Gastrocnemius medialis (tissue), 4 donors: ENCODE results near the gene BEAN1.

Source experiments
- CTCF ChIP-seq, 5 experiments: fragments of 450-650 bp in 3 of 5; fragments of 200-600 bp in 2 of 5; sonication (generic) in 2 of 5; IDR thresholded peaks in 4 of 5; conservative IDR thresholded peaks in 1 of 5; 1 replicate in 4 of 5; 2 replicates in 1 of 5; pipeline ENCODE4 v1.5.1; 2016 to 2019; ENCODE audit warnings: antibody characterized with exemption in 5 of 5, mild to moderate bottlenecking in 3 of 5, moderate library complexity in 3 of 5
- POLR2A ChIP-seq, 2 donors: fragments of 450-650 bp; IDR thresholded peaks; one replicate each; pipeline ENCODE4 v1.6.1; 2017; ENCODE audit warnings: antibody characterized with exemption in 2 of 2, mild to moderate bottlenecking in 2 of 2, moderate library complexity in 2 of 2

GRCh38 chr16:66421891-66422290, 5.2 kb upstream of the BEAN1 start:
- TF ChIP-seq CTCF (IDR thresholded peaks at IDR 0.05 in 4 of 5, conservative IDR thresholded peaks at IDR 0.05 in 1 of 5) (no peak), POLR2A (IDR thresholded peaks at IDR 0.05) (no peak)
